Ascending aorta (tissue), 2 donors: ENCODE measurements around the gene RNF5. TPM values are rescaled to one million over a fixed set of nuclear protein-coding genes. Genes with fewer than 3 reads are reported as not detected.

Experiments
- DNase-seq, 2 donors: peaks; one replicate each; pipeline ENCODE4 v3.0.0-alpha.2; 2019; ENCODE audit warnings: low spot score in 2 of 2
- H3K27ac ChIP-seq, 2 donors: fragments of 200-600 bp; sonication (generic); one replicate each; pipeline ENCODE4 v1.5.1; 2016 to 2017; ENCODE audit warnings: mild to moderate bottlenecking in 1 of 2
- H3K27me3 ChIP-seq: fragments of 200-600 bp; sonication (generic); one replicate; pipeline ENCODE4 v1.5.1; 2017
- H3K36me3 ChIP-seq, 2 donors: fragments of 200-600 bp; sonication (generic); one replicate each; pipeline ENCODE4 v1.5.1; 2016
- H3K4me1 ChIP-seq, 2 donors: fragments of 200-600 bp; sonication (generic); one replicate each; pipeline ENCODE4 v1.5.1; 2016 to 2017; ENCODE audit warnings: mild to moderate bottlenecking in 1 of 2
- H3K4me3 ChIP-seq, 2 donors: fragments of 200-600 bp; sonication (generic); one replicate each; pipeline ENCODE4 v1.5.1; 2016 to 2017; ENCODE audit warnings: mild to moderate bottlenecking in 1 of 2
- H3K9me3 ChIP-seq, 2 donors: fragments of 200-600 bp; sonication (generic); one replicate each; pipeline ENCODE4 v1.5.1; 2016
- CTCF ChIP-seq, 3 experiments: fragments of 200-600 bp in 2 of 3; fragments of 450-650 bp in 1 of 3; sonication (generic) in 2 of 3; IDR thresholded peaks; one replicate each; pipeline ENCODE4 v1.5.1; 2016 to 2019; ENCODE audit warnings: antibody characterized with exemption in 3 of 3, mild to moderate bottlenecking in 1 of 3, moderate library complexity in 1 of 3
- intact Hi-C: fragments of 100-400 bp; cut with DNase I; formaldehyde crosslinking; loops from one replicate; pipeline ENCODE4 v1.15.1; 2023
- total RNA-seq: library from RNA; depleted of rRNA; stranded (reverse); fragments of >200 nt; gene quantifications from one replicate; pipeline ENCODE4 v1.1.0, GENCODE V29; 2016

The RNF5 gene
- total RNA-seq, 1 donor from 2014 or later, result 73.0 TPM

DNA sequence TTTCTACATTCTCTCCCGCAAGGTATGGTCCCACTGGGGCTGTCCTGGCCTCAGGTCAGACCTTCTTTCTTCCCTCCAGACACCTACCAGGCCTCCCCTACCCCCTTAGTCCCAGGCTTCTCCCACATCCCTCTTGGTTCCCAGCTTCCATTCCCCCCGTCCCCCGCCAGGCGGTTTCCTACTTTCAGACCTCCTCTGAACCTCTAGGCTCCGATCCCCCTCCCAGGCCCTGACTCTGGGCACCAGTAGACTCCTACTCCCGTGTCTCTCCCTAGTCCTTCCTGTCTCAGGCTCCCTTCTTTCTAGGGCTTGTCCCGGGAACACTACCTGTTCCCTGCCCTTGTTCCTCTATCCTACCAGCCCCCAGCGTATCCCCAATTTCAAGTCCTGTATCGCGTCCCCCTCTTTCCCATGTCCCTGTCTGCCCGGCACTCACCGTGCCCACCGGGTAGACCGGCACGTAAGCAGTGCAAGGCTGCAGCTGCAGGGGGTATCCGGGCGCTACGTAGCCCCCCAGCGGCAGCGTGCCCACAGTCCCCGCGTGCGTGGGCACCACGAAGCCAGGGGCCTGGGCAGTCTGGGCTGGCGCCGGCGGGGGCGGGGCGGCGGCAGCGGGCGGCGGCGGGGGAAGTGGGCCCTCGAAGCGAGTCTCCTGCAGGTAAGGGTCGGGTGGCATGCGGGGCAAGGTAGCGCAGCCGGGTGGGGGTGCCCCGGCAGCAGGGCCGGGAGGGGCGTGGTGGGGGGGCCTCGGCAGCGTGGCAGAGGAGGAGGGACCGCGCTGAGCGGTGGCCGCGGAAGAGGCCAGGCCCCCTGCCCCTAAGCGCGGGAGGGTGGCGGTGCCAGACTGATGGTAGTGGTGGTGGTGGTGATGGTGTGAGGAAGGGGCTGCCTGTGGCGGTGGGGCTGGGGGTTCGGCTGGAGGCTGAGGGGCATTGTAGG is 28.0 kb upstream of the RNF5 start:
- intact Hi-C loops, result loop anchor here (5.0 to 10.0 kb wide), 3 partner anchors 105 to 415 kb away; partner anchors contain the start of genes CLIC1, NELFE and SKIC2
- DNase-seq, result no peak
- Histone ChIP-seq H3K4me3 (peak overlapping the region; percentile 2 to 86), H3K9me3 (no peaks in the 10 kb centered on the region), H3K27ac (peak overlapping the region in 1 of 2 donors; percentile 17), H3K27me3 (no peaks in the 10 kb centered on the region), H3K4me1 (peaks cover 12 to 21% of the 10 kb centered on the region in 2 donors), H3K36me3 (peaks cover 10 to 13% of the 10 kb centered on the region in 2 donors)
- TF ChIP-seq CTCF (IDR thresholded peaks at IDR 0.05), result no peak

GRCh38 chr6:32151181-32151862 is 26.9 kb upstream of the RNF5 start:
- peak overlapping the region; percentile 90 to 96 for H3K27ac ChIP-seq
- peaks cover 12 to 27% of the 10 kb centered on the region in 2 donors for H3K4me1 ChIP-seq
- intact Hi-C loops, result loop anchor here (5.0 to 10.0 kb wide), 3 partner anchors 107 to 417 kb away; partner anchors contain the start of genes CLIC1, NELFE and SKIC2

DNA sequence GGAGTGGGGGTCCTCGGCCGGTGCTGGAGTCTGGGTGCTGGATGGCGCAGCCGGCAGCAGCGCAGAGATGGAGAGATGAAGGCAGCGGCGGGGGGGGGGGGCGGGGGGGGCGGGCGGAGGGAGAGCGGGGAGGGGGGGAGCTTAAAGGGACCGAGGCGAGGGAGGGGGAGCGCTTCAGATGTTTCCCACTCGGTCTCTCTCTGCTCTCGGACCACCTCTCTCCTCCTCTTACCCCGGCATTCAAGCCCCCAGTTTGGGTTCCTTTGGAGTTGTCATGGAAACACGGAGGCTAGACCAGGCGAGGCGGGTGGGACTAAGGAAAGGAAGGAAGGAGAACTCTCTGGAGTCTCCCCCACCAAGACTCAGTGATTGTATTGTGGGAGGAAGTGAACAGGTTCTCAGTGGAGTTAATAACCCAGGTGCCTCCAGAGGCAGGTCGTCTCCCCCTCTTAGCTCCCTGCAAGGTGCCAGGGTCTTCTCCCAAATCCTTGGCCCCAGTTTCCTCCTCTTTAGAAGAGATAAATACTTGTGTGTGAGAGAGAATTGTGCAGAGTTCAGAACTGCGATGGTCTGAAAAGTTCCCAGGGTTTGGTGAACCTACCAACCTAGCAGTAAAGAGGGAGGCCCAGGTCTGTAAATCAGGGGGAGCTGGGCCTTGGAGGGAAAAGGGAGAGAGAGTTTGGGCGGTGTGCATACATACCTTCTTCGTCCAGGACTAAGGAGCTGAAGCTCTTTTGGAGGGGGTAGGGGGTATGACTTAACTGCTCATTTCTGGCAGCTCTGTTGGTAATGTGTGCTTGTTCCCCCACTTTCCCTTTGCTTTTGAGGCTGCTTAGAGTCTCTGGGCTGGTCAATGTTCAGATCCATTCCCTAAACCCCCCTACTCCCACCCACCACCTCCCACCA is 26.1 kb upstream of the RNF5 start, which contains the start of gene PRRT1:
PRRT1 (minus strand) TSS at position 77 of the 906 bp plus-strand sequence. CDS start 112 bp downstream, outside the sequence.
- H3K27me3 ChIP-seq, result no peaks in the 10 kb centered on the region
- H3K4me3 ChIP-seq, result peak within 1 kb of the TSS; percentile 79 to 86
- DNase-seq, result no peak
- H3K36me3 ChIP-seq, result peaks cover 11 to 17% of the 10 kb centered on the region in 2 donors
- intact Hi-C loops, result loop anchor here (5.0 to 10.0 kb wide), 3 partner anchors 107 to 417 kb away; partner anchors contain the start of genes CLIC1, NELFE and SKIC2
- H3K27ac ChIP-seq, result peak within 1 kb of the TSS; percentile 90 to 96
- no peaks in the 10 kb centered on the region for H3K9me3 ChIP-seq
- H3K4me1 ChIP-seq, result peaks cover 12 to 27% of the 10 kb centered on the region in 2 donors
- no peak for TF ChIP-seq CTCF (IDR thresholded peaks at IDR 0.05)

More at GRCh38 chr6:32151181-32151862, 26.9 kb upstream of the RNF5 start:
- no peak for TF ChIP-seq CTCF (IDR thresholded peaks at IDR 0.05)
- no peak for DNase-seq
- H3K9me3 ChIP-seq, result no peaks in the 10 kb centered on the region
- H3K27me3 ChIP-seq, result no peaks in the 10 kb centered on the region
- H3K36me3 ChIP-seq, result peaks cover 10 to 13% of the 10 kb centered on the region in 2 donors
- H3K4me3 ChIP-seq, result peak overlapping the region; percentile 79 to 86

- Histone ChIP-seq H3K4me3 (peak overlapping the region; percentile 79 to 86), H3K4me1 (peaks cover 12 to 27% of the 10 kb centered on the region in 2 donors), H3K36me3 (peaks cover 19 to 26% of the 10 kb centered on the region in 2 donors), H3K27me3 (no peaks in the 10 kb centered on the region), H3K27ac (peak overlapping the region; percentile 90 to 96), H3K9me3 (no peaks in the 10 kb centered on the region)
- TF ChIP-seq CTCF (IDR thresholded peaks at IDR 0.05), result no peak
- intact Hi-C loops, result loop anchor here (1.0 to 10.0 kb wide), 5 partner anchors 23 to 418 kb away; partner anchors contain the start of genes AGPAT1, CLIC1, FKBPL and NELFE
- no peak for DNase-seq
Measured at GRCh38 chr6:32152769-32153563, 25.2 kb upstream of the RNF5 start.
